Esophagus muscularis mucosa (tissue), 4 donors: Measurements from ENCODE around the gene IP6K3. TPM values are rescaled to one million over a fixed set of nuclear protein-coding genes. Genes with fewer than 3 reads are reported as not detected.

Experiments used
- DNase-seq: peaks from one replicate; pipeline ENCODE4 v3.0.0-alpha.2; 2017; ENCODE audit errors: extremely low spot score
- H3K27ac ChIP-seq, 4 donors: fragments of 200-600 bp; sonication (generic); replicated peaks in 1 of 4; 1 replicate in 3 of 4; 2 replicates in 1 of 4; pipeline ENCODE4 v1.5.1; 2016 to 2019; ENCODE audit warnings: mild to moderate bottlenecking in 1 of 4
- H3K27me3 ChIP-seq, 4 donors: fragments of 200-600 bp; sonication (generic); one replicate each; pipeline versions ENCODE4 v1.5.1 to v1.6.0; 2016 to 2019
- H3K36me3 ChIP-seq, 4 donors: fragments of 200-600 bp; sonication (generic); one replicate each; pipeline ENCODE4 v1.5.1; 2016 to 2019
- H3K4me1 ChIP-seq, 4 donors: fragments of 200-600 bp; sonication (generic); one replicate each; pipeline ENCODE4 v1.5.1; 2016 to 2019
- H3K4me3 ChIP-seq, 4 donors: fragments of 200-600 bp; sonication (generic); 1 replicate in 2 of 4; 2 replicates in 2 of 4; pipeline ENCODE4 v1.5.1; 2016 to 2019; ENCODE audit warnings: mild to moderate bottlenecking in 4 of 4, moderate library complexity in 1 of 4
- H3K9me3 ChIP-seq, 4 donors: fragments of 200-600 bp; sonication (generic); 1 replicate in 3 of 4; 2 replicates in 1 of 4; pipeline ENCODE4 v1.5.1; 2016 to 2019
- EP300 ChIP-seq: sonication (generic); formaldehyde crosslinking; IDR thresholded peaks from one replicate; pipeline ENCODE4 v1.6.1; 2017; ENCODE audit warnings: antibody characterized with exemption
- POLR2A ChIP-seq: fragments of 450-650 bp; IDR thresholded peaks from one replicate; pipeline ENCODE4 v1.6.1; 2017; ENCODE audit warnings: antibody characterized with exemption, moderate library complexity, mild to moderate bottlenecking, low read depth
- POLR2AphosphoS5 ChIP-seq, 2 donors: sonication (generic); formaldehyde crosslinking; IDR thresholded peaks; one replicate each; pipeline ENCODE4 v1.6.1; 2017; ENCODE audit warnings: antibody characterized with exemption in 2 of 2
- WGBS: methylation state at CpG from one replicate; pipeline ENCODE4 v1.1.5; 2018; 5-methylcytosine and 5-hydroxymethylcytosine counted together
- intact Hi-C: fragments of 100-400 bp; cut with DNase I; formaldehyde crosslinking; loops from one replicate; pipeline ENCODE4 v1.15.1; 2023
- total RNA-seq, 4 donors: library from RNA; depleted of rRNA; stranded (reverse); fragments of >200 nt; gene quantifications; one replicate each; pipeline versions ENCODE4 v1.1.0 to v1.2.1, GENCODE V29; 2016
- TF ChIP-seq, protein P1 (sequence below), 3 experiments: fragments of 200-600 bp in 2 of 3; fragments of 450-650 bp in 1 of 3; sonication (generic) in 2 of 3; IDR thresholded peaks; one replicate each; pipeline ENCODE4 v1.5.1; 2017 to 2019; ENCODE audit warnings: antibody characterized with exemption in 3 of 3, mild to moderate bottlenecking in 2 of 3, moderate library complexity in 1 of 3

IP6K3 gene
- total RNA-seq, 4 donors from 2014 or later = 1.2 to 2.8 (median 1.7) TPM

DNA sequence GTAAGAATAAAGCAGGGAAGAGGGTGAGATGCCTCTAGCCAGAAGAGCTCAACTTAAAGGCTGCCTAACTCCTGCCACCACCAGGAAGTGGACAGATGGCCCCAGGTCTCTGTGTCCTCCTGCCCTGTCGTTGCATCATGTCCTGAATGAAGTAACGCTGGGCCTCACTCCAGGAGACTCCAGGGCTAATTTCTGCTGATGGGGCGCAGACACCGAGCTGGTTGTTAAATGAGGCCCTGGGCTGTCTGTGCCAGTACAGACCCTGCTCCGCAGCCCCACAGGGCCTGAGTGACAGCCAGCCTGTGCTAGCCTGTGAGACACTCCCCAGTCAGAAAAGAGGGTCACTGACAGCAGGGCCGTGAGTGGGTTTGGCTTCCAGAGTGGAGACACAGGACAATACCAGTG, 6.5 kb downstream of the IP6K3 start:
- H3K27ac ChIP-seq = no peak overlapping the region
- no peaks in the 10 kb centered on the region for H3K9me3 ChIP-seq
- WGBS = 100% methylated on average over 1 of the region's 6 CpGs
- no peak for DNase-seq
- intact Hi-C loops = loop anchor here (5.0 kb wide), 1 partner anchor 412 kb away; no protein-coding TSS in a partner anchor
- TF ChIP-seq, protein P1, sequence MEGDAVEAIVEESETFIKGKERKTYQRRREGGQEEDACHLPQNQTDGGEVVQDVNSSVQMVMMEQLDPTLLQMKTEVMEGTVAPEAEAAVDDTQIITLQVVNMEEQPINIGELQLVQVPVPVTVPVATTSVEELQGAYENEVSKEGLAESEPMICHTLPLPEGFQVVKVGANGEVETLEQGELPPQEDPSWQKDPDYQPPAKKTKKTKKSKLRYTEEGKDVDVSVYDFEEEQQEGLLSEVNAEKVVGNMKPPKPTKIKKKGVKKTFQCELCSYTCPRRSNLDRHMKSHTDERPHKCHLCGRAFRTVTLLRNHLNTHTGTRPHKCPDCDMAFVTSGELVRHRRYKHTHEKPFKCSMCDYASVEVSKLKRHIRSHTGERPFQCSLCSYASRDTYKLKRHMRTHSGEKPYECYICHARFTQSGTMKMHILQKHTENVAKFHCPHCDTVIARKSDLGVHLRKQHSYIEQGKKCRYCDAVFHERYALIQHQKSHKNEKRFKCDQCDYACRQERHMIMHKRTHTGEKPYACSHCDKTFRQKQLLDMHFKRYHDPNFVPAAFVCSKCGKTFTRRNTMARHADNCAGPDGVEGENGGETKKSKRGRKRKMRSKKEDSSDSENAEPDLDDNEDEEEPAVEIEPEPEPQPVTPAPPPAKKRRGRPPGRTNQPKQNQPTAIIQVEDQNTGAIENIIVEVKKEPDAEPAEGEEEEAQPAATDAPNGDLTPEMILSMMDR (IDR thresholded peaks at IDR 0.05) = no peak
- TF ChIP-seq POLR2AphosphoS5 (IDR thresholded peaks at IDR 0.05) (no peak), EP300 (no peak), POLR2A (no peak)
- no peak overlapping the region for H3K4me3 ChIP-seq
- H3K36me3 ChIP-seq = peaks cover 0 to 22% (median 0%) of the 10 kb centered on the region in 4 donors
- peaks cover 0 to 32% (median 0%) of the 10 kb centered on the region in 4 donors for H3K27me3 ChIP-seq
- peaks cover 0 to 27% (median 7%) of the 10 kb centered on the region in 4 donors for H3K4me1 ChIP-seq

DNA sequence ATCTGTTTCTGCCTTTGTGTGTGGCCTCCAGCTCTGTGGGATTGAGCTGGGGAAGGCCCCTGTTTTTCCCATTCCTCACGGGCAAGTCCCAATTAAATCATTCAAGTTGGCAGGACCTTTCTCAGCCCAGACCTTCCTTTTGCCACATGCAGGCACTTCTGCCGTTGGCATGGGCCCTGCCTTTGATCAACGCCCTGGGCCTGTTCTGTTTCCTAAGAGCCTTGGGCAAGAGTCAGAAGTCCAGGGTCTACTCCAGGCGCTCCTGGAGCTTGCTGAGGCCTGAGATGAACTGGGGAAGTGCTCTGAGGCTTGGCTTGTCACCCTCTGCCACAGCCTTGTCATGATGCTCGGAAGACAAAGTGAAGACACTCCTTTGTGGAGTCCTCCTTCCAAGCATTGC, 7.1 kb downstream of the IP6K3 start:
- WGBS = 89% methylated on average over 5 of the region's 5 CpGs
- Histone ChIP-seq H3K27ac (no peak overlapping the region), H3K36me3 (peaks cover 0 to 28% (median 0%) of the 10 kb centered on the region in 4 donors), H3K4me3 (no peak overlapping the region), H3K9me3 (no peaks in the 10 kb centered on the region), H3K4me1 (peaks cover 0 to 33% (median 4%) of the 10 kb centered on the region in 4 donors), H3K27me3 (peaks cover 0 to 26% (median 0%) of the 10 kb centered on the region in 4 donors)
- intact Hi-C loops = no loop called here
- DNase-seq = no peak
- no peak for TF ChIP-seq POLR2A
- TF ChIP-seq, protein P1 (IDR thresholded peaks at IDR 0.05) = no peak
- no peak for TF ChIP-seq POLR2AphosphoS5 (IDR thresholded peaks at IDR 0.05)
- TF ChIP-seq EP300 = no peak

DNA sequence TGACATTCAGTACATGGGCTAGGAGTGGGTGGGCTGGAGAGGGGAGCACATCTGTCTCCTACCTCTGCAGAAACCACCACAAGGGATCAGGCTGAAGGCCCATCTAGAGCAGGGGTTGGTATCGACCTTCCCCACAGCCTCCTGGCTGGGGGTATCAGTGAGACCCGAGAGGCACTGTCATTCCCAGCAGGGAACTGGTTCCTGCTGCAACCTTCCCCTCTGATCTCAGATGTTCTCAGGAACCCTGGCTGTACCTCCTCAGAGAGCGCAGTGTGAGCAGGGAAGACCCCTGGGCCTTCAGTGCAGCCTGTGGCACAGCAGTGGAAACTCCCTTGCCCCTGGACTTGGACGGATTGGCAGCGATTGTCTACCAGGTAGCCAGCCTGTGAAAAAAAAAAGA, 7.8 kb downstream of the IP6K3 start:
- H3K27ac ChIP-seq = no peak overlapping the region

GRCh38 chr6:33738153-33738552, 8.6 kb downstream of the IP6K3 start:
- H3K27ac ChIP-seq = no peak overlapping the region
- DNase-seq = no peak
- H3K27me3 ChIP-seq = peaks cover 0 to 13% (median 0%) of the 10 kb centered on the region in 4 donors
- H3K4me1 ChIP-seq = peaks cover 0 to 42% (median 0%) of the 10 kb centered on the region in 4 donors
- no peak overlapping the region for H3K4me3 ChIP-seq
- TF ChIP-seq EP300 (no peak), POLR2A (no peak), POLR2AphosphoS5 (IDR thresholded peaks at IDR 0.05) (no peak)
- TF ChIP-seq, protein P1 (IDR thresholded peaks at IDR 0.05) = no peak
- H3K36me3 ChIP-seq = peaks cover 0 to 40% (median 0%) of the 10 kb centered on the region in 4 donors
- H3K9me3 ChIP-seq = no peaks in the 10 kb centered on the region
- intact Hi-C loops = no loop called here
- 86% methylated on average over 8 of the region's 9 CpGs for WGBS

More for the DNA sequence above, 7.8 kb downstream of the IP6K3 start:
- Histone ChIP-seq H3K9me3 (no peaks in the 10 kb centered on the region), H3K27me3 (peaks cover 0 to 19% (median 0%) of the 10 kb centered on the region in 4 donors), H3K4me3 (no peak overlapping the region), H3K4me1 (peaks cover 0 to 36% (median 0%) of the 10 kb centered on the region in 4 donors), H3K36me3 (peaks cover 0 to 33% (median 0%) of the 10 kb centered on the region in 4 donors)
- WGBS = 87% methylated on average over 4 of the region's 5 CpGs
- DNase-seq = no peak
- intact Hi-C loops = no loop called here
- no peak for TF ChIP-seq POLR2AphosphoS5 (IDR thresholded peaks at IDR 0.05)
- TF ChIP-seq POLR2A = no peak
- TF ChIP-seq EP300 = no peak
- TF ChIP-seq, protein P1 (IDR thresholded peaks at IDR 0.05) = no peak
